ENCODE results near the gene ELOB.

ELOB gene

DNA sequence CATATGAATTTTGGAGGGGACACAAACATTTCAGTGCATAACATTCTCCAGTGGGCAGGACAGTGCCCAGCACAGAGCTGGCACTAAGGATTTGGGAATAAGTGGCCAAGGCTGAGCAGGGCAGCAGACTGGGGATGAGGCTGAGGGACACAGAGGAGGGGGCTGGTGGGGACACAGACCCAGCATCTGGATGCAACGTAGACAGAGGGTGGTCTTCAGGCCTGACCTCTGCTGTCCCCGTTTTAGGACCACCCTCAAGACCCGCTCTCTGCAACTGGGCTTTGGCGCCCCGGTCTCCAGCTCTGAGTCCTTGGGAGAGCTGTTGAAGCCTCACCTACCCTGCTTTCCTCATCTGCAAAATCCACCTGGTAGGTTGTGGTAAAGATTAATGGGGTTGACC, 13.6 kb upstream of the ELOB start (continued):
- TF ChIP-seq, protein P1, sequence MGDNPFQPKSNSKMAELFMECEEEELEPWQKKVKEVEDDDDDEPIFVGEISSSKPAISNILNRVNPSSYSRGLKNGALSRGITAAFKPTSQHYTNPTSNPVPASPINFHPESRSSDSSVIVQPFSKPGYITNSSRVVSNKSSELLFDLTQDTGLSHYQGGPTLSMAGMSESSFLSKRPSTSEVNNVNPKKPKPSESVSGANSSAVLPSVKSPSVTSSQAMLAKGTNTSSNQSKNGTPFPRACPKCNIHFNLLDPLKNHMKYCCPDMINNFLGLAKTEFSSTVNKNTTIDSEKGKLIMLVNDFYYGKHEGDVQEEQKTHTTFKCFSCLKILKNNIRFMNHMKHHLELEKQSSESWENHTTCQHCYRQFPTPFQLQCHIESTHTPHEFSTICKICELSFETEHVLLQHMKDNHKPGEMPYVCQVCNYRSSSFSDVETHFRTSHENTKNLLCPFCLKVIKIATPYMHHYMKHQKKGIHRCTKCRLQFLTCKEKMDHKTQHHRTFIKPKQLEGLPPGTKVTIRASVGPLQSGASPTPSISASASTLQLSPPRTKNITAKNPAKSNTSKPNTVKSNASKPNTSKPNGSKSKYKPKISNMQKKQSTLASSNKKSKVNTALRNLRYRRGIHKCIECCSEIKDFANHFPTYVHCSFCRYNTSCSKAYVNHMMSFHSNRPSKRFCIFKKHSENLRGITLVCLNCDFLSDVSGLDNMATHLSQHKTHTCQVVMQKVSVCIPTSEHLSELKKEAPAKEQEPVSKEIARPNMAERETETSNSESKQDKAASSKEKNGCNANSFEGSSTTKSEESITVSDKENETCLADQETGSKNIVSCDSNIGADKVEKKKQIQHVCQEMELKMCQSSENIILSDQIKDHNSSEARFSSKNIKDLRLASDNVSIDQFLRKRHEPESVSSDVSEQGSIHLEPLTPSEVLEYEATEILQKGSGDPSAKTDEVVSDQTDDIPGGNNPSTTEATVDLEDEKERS (tag by site-specific recombination; IDR thresholded peaks at IDR 0.05): no peak
- no peak for TF ChIP-seq ZNF366 (tag by site-specific recombination; conservative IDR thresholded peaks at IDR 0.05)
- TF ChIP-seq ZNF433 (tag by site-specific recombination; IDR thresholded peaks at IDR 0.05; ENCODE audit: low read depth): no peak
- no peak for TF ChIP-seq ZNF610 (tag by site-specific recombination; IDR thresholded peaks at IDR 0.05; ENCODE audit: borderline replicate concordance)
- no peak for TF ChIP-seq ZNF560 (tag by site-specific recombination; IDR thresholded peaks at IDR 0.05; ENCODE audit: borderline replicate concordance)

- Histone ChIP-seq H3K4me3 (ENCODE audit: low read depth, low read length) (no peak overlapping the region), H3K27ac (ENCODE audit: extremely low read depth, low read depth, low read length) (no peak overlapping the region), H3K4me1 (ENCODE audit: control insufficient read depth, insufficient read depth, low read length) (no peaks in the 10 kb centered on the region), H3K9me3 (ENCODE audit: control insufficient read depth, insufficient read depth, low read depth, low read length) (no peaks in the 10 kb centered on the region), H3K36me3 (ENCODE audit: control insufficient read depth in 2 of 2, insufficient read depth in 1 of 2, low read length in 2 of 2) (no peaks in the 10 kb centered on the region)
- TF ChIP-seq ZNF335 (tag by site-specific recombination; conservative IDR thresholded peaks at IDR 0.05) (no peak), YY1 (tag by site-specific recombination; IDR thresholded peaks at IDR 0.05) (no peak)
- ChIA-PET POLR2A (interaction anchor here (0.7 kb wide), 1 partner anchor 35 kb away, joined by 4 read pairs; the partner anchor contains the start of gene SRRM2), CTCF (interaction anchor here (1.0 kb wide), 1 partner anchor 80 kb away, joined by 5 read pairs; no protein-coding TSS in a partner anchor)
Observed at GRCh38 chr16:2787961-2788360, 10.9 kb upstream of the ELOB start.

- no peak within 1 kb of the TSS for H3K27ac ChIP-seq (ENCODE audit: extremely low read depth, low read depth, low read length)
- 0 out of 2 replicates have a peak, but pooled peaks have one; percentile 12 for TF ChIP-seq PATZ1 (tag by site-specific recombination; IDR thresholded peaks at IDR 0.05)
- no peak for TF ChIP-seq PRDM2 (tag by site-specific recombination; IDR thresholded peaks at IDR 0.05; ENCODE audit: borderline replicate concordance)
- TF ChIP-seq SCRT1 (tag by site-specific recombination; IDR thresholded peaks at IDR 0.05; ENCODE audit: borderline replicate concordance): no peak
- TF ChIP-seq MEIS1 (CRISPR knock-in tag; IDR thresholded peaks at IDR 0.05; ENCODE audit: borderline replicate concordance): no peak
- no peak within 1 kb of the TSS for H3K4me3 ChIP-seq (ENCODE audit: low read depth, low read length)
- H3K36me3 ChIP-seq (ENCODE audit: control insufficient read depth in 2 of 2, insufficient read depth in 1 of 2, low read length in 2 of 2): no peaks in the 10 kb centered on the region
- no peaks in the 10 kb centered on the region for H3K4me1 ChIP-seq (ENCODE audit: control insufficient read depth, insufficient read depth, low read length)
- ChIA-PET POLR2A (no interaction called here), CTCF (interaction anchor here (1.0 kb wide), 1 partner anchor 80 kb away, joined by 5 read pairs; no protein-coding TSS in a partner anchor)
- H3K9me3 ChIP-seq (ENCODE audit: control insufficient read depth, insufficient read depth, low read depth, low read length): no peaks in the 10 kb centered on the region
Observed at GRCh38 chr16:2787406-2787805, 10.3 kb upstream of the ELOB start, which contains the start of gene PRSS33. Gene PRSS33, minus strand, starts transcription at chr16:2787560. Its CDS starts 1,013 bp downstream, at chr16:2786547.
